ENCODE results near the gene SUGP1.

SUGP1 gene

DNA sequence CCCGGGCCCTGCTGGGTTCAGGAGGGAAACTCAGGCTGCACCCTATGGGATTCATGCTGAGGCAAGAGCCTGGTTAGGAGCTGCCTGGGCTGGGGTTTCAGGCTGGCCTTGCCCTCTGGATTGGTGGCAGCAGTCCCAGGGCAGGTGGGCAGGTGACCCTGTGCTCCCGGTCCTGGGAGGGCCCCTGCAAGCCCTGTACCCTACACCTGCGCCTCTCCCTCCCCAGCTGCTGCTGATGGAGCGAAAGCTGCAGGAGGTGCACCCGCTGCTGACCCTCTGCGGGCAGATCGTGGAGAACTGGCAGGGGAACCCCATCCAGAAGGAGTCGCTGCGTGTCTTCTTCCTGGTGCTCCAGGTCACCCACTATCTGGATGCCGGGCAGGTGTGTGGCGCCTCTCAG lies 20.7 kb upstream of the SUGP1 start:
- no peak for FAIRE-seq

DNA sequence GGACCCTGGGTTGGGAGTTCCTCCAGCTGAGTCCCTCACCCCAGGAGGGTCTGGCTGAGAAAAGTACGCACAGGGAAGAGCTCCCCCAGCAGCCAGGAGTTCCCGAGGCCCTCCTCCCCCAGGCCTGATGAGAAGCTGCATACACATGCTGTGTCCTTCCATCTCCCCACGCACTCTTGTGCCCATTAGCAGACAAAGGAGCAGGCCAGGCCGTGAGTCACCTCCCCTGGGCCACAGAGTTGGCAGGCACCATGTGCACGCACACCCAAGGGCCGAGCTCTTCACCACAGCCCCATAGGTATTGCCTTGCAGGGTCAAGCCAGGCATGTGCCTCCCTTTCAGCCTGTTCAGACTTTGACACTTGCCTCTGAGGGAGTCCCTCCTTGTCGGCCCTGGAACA lies 17.8 kb upstream of the SUGP1 start:
- FAIRE-seq = no peak

DNA sequence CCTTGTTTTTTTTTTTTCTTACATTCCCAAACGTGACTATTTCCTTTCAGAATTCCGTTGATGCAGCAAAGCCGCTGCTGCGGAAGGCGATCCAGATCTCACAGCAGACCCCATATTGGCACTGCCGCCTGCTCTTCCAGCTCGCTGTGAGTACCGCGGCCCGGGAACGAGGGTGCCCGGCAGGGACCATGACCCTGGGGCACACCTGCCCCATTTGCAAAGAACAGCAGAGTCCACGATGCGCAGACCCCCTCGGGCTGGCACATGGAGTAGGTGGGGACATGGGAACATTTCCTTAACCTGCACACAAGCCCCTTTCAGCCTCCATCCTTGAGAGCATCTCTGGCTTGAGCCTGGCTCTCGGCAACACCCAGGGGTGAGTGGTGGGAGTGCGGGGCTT lies 16.8 kb upstream of the SUGP1 start:
- FAIRE-seq = no peak

DNA sequence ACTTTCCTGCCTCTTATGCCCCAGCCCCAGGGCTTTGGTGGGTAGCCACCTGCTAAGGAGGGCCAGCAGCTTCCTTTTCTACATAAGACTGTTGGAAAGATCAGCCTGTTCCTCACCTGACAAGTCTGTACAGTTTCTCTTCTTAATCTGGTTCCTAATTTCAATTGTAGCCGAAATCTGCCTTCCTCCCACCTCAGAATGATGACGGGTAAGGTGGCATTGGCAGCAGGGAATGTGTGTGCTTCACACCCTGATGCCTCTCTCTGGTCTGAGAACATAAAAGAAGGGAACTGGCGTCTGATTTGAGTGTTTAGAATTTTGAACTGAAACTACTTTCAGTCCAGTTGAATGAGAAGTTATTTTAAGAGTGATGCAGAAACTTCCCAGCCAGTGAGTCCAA lies 16.3 kb upstream of the SUGP1 start:
- no peak for FAIRE-seq

- no peak for FAIRE-seq
These were observed 15.3 kb upstream of the SUGP1 start for GRCh38 chr19:19335408-19336158.

DNA sequence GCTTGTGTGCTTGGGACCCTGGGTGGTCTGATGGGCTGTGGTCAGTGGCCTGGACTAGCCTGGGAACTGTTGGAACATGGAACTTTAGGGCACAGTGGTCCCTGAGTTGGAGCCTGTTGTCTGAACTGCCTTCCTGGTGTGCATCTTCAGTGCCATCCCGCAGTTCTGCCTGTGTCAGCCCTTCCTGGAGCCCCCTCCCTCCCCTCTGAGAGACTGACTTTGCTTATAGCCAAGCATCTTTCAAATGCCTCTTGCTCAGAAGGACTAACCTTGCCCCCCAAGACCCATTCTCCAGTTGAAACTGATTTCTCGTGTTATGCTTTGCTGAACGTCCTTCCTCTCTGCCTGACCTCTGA lies 14.7 kb upstream of the SUGP1 start:
- no peak for FAIRE-seq

- FAIRE-seq = no peak
These were observed 14.0 kb upstream of the SUGP1 start for GRCh38 chr19:19334063-19334988.

DNA sequence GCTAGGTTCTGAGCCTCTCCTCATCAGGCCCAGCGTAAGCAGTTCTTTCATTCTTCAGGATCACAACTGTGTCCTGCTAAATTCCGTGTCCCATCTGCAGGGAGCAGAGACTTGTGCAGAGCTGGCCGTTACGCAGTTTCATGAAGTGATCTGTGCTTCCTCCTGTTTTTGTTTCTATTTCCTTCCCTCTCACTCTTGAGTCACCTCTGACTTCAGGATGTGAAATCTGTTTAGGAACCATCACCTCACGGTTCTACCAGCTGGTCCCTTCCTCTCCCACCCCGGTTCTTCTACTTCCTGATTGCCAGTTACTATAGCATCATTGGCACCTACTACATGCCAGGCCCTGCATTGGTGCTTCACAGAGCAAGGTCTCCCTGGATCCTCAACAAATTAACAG lies 8.8 kb upstream of the SUGP1 start:
- FAIRE-seq = no peak

- no peak for FAIRE-seq
These were observed 7.4 kb upstream of the SUGP1 start for GRCh38 chr19:19327672-19328071.

DNA sequence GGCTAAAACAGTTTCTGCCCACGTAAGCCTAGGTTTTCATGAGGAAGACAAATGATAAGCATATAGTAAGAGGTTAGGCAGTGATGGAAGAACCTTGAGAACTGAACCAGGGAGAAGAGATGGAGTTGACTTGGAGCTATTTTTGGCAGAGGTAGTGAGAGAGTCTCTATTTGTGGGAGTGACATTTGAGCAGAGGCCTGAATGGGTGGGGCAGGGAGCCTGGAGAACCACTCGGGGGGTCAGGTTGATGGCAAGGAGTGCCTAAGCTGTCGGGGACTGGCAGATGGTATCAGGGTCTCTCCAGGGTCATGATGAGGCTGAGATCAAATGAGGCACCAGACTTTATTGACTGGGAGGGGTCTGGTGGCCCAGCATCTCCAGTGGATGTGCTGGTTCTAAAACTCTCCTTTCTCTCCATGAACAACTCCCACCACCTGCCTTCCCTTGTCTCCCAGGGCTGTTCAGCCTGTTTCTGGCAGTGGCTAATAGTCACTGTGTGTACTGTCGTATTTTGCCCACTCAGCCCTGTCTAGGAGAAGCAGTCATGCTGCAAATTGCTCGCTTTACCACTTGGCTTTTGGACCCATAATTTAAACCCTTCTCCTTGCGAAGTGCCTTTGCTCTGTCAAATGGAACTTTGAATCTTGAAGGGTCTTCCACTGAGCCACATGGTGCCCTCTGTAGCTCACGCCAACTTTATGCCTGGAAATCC lies 3.9 kb upstream of the SUGP1 start:
- FAIRE-seq = no peak

GRCh38 chr19:19321141-19321577 lies 850 bp upstream of the SUGP1 start:
- no peak for FAIRE-seq

- FAIRE-seq = no peak
These were observed 463 bp downstream of the SUGP1 start for GRCh38 chr19:19319732-19320360.

- no peak for FAIRE-seq
These were observed 4.2 kb downstream of the SUGP1 start for GRCh38 chr19:19316082-19316481.

DNA sequence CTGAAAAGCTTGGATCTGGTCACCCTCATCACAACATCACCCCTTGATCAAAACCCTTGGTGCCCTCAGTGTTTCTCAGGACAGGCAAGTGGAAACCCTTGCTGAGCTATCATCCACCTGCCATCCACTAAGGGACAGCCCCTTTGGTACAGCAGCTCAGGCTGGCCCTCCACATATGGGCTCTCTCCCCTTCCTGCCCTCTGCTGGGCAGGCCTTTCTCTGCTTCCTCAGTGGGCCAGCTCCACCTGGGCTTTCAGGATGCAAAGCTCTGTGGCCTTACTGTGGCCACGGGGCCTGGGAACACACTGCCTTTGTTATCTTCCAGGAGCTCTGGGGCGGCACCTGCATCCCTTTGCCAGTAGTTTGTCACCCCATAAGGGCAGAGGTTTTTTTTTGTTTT lies 4.9 kb downstream of the SUGP1 start:
- no peak for FAIRE-seq

DNA sequence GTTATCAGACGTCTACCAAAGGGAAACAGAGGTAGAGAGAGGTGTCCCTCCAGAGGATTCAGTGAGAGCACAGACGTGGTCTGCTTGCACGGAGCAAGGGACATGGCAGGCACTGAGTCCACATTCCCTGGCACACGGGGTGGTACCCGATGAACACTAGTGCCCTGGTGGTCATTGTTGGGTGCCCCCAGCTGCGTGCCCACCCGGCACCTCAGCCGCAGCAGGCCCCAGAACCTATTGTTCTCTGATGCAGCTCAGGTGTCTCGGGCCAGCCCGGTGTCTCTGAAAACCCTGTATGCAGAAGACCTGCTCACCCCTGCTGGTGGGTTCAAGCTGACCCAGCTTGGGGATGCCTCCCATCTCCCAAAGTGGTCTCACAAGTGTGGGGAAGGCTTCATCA lies 11.9 kb downstream of the SUGP1 start:
- no peak for FAIRE-seq

DNA sequence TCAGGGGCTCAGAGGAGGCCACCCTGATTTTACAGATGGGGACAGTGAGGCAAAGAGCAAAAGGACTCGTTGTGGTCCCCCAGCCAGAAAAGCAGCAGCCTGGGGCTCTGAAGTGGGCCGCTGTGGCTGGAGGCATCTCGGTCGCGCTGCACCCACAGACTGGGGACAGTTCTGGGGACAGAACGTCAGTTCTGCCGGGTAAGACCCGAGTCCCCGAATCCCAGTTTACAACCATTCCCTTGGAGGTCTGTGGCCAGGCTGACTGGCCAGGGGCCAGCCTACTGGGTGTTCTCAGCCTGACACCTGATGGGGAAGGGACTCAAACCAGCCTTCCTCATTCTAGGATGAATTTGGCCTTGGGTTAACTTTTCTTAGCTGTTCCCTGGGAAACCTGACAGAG lies 14.1 kb downstream of the SUGP1 start:
- no peak for FAIRE-seq

DNA sequence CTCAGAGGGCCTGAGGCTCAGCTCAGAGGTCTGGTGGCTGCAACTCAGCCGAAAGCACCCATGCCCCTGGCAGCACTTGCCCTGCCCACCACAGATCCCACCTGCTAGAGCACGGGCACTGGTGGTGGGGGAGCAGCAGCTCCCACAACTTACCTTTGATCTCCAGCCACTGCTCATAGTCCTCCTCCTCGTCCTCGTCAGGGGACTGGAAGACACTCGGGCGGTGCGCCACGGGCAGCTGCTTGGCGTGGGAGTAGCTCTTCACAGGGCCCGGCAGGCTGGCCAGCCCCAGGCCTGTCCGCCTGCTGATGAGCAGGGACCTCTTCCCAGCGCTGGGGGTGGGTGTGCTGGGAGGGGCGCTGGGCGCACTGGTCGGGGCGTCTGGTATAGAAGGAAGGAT lies 14.6 kb downstream of the SUGP1 start:
- no peak for FAIRE-seq

DNA sequence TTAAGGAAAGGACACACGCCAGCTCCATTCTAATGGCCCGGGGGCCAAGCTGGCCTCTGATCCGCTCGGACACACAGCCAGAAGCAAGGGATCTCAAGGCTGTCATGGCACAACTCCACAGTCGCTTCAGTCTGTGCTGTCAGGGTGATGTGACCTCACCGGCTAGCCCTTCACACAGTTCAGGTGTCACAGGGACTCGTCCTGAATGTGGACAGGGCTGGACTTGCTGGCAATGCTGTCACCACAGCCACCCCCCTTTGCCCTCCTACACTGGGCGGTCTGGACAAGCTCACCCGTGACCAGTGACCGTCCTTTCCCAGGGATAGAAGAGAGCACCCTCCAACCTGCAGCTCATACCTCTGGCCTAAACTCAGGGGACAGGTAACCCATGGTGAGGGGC lies 15.2 kb downstream of the SUGP1 start:
- FAIRE-seq = no peak

DNA sequence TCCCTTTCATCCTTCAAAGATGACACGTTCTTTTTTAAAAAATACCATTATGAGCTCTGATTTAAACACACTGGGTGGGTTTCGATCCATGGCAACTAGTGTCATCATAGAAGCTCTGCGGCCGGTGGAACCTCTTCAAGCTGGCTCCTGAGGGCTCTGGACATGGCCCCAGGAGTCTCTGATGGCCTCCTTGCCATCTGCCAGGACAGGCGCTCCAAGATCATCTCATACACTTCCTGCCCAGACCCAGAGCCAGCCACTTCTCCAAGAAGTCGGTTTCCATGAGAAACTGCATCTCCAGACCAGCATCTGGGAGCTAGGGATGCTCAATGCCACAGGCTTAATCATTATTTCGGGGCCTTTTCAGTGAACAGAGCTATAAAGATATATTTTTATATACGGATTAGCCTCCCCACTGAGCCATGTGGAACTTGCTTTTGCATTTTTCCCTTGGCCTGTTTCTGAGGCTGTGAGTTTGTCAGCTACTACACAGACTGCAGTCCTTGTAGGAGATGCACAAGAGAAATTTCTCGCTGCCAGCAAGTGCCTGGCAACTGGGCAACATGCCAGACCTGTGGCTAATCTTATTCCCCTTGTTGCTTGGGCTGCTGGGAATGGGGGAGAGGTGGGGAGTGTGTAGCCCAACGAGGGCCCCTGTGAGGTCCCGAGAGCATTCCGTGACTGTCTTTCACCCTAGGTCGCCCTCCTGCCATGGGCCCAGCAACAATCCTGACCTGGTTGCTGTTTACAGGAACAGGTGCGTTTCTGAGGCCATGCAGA lies 15.9 kb downstream of the SUGP1 start:
- no peak for FAIRE-seq

DNA sequence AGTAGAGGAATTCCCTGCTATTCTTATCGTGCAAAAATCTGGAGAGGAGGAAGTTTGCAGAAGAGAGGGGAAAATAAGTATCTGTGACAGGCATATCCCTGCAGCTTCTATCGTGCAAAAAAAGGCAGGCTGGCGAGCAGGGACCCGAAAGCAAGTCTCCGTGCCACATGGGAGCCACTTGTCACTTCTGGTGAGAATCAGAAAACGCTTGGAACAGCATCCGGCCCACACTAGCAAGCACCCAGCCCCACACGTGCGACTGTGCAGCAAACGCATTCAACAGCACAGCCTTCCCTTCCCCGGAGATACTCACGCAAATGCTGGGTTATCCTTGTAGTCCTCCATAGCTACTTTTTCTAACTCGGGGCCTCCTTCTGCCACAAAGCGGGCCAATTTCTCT lies 16.9 kb downstream of the SUGP1 start:
- no peak for FAIRE-seq

DNA sequence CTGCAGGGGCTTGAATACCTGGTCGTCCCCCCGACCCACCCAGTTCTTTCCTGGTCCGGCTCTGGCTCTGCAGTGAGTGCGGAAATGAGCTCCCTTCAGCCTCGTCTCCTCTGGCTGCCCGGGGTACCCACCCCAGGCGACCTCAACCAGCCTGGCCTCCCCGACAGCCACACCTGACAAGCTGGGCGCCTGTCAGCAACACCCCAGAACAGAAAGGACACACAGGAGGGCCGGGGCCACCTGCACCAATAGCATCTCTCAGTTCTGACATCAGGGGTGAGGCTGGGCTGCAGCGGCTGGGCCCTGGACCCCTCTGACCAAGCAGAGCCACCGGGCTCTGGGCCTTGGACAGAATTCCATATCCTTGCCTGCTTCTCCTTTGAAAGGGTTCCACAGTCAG lies 19.7 kb downstream of the SUGP1 start:
- FAIRE-seq = no peak

DNA sequence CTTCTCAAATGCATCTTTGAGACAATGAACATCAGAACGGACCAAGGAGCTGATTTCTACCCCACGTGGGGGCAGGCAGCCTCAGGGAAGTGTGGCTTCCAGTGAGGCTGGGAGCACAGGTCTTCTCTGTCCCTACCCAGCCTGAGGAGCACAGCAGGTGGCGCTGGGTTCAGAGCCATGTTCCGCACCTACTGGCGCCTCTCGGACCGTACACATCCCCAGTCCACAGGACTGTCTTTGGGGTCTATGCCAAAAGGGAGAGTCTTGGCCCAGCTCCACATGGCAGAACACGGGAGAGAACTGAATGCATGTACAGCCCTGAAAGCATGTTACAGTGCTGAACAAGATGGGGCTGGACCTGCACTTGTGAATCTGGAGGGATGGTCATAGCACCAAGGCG lies 22.6 kb downstream of the SUGP1 start:
- FAIRE-seq = no peak
